ENCODE measurements around the gene SLC3A2. TPM values are rescaled to one million over a fixed set of nuclear protein-coding genes. Genes with fewer than 3 reads are reported as not detected.
"Not testable (repeated sequence)": the region's sequence is repeated elsewhere in the genome, so short reads cannot be mapped to it uniquely, and the experiment has no call there.

SLC3A2 gene
- polyA plus RNA-seq, 3 donors: 209 to 222 (median 211) TPM

GRCh38 chr11:62851807-62852522 is 28.7 kb upstream of the SLC3A2 start:
- DNase-seq (ENCODE audit: low read depth in 3 of 3, low spot score in 2 of 3): no peak

DNA sequence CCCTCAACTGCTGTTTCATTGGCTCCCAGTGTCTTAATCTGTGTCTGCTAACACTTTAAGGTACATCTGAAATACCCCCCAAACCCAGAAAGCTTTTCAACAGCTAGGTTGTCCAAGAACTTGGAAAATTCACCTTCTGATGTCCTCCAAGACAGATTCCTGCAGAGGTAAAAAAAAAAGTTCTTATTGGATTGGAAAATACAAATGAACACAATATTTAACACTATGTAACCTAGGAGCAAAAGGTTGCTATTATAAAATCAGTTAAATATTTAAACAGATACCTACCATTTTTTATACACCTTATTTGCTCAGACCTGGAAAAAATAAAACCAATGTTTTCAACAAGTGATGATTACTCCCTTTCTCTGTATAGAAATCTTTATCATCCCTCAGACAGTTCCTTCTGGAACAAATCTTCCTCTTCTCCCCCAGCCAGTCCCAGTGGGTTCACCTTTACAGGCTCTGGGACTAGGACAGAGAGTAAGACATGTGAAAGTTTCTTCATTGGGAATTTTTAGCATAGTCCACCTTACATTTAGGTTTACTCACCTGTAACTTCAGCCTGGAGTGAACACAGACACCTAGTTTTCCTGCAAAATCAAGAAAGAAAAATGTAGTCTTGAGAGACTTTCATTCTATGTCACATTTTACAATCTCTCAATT is 28.0 kb upstream of the SLC3A2 start:
- no peak for DNase-seq (ENCODE audit: low read depth in 3 of 3, low spot score in 2 of 3)

- no peak for DNase-seq (ENCODE audit: low read depth in 3 of 3, low spot score in 2 of 3)
Observed at GRCh38 chr11:62853279-62853965, 27.3 kb upstream of the SLC3A2 start.

DNA sequence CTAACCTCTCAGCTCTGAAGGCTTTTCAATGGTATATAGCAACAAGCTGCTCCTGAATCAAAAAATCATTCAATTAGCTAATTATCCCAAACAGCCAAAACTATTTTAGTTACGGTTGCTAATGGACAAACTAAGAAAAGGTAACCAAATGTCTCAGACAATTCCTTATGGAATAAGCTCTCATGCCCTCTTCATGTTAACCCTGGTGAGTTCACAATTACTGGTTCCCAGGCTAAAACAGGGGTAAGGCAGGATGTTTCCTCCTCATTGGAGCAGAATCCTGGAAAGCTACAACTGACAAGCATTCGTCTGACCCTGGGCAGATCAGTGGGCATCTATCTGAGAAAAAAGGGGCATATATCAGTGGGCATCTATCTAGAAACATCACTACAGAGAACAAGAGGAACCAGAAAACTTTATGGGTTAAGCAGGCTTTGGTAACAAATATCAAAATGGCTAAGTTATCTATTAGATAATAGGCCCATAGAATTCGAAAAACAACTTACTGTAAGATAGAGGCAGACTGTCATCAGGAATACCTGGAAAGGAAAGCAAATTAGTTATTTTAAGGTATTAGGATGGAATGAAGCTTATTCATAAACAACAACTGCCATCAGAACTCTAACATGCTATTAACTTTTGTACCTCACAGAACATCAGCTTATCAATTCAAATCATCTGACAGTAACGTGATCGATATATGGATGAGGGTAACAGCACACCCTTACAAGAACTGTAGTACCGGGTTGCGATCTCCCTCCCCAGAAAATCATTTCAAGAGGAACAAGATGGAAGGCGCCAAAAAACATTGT is 26.5 kb upstream of the SLC3A2 start:
- no peak for DNase-seq (ENCODE audit: low read depth in 3 of 3, low spot score in 2 of 3)

DNA sequence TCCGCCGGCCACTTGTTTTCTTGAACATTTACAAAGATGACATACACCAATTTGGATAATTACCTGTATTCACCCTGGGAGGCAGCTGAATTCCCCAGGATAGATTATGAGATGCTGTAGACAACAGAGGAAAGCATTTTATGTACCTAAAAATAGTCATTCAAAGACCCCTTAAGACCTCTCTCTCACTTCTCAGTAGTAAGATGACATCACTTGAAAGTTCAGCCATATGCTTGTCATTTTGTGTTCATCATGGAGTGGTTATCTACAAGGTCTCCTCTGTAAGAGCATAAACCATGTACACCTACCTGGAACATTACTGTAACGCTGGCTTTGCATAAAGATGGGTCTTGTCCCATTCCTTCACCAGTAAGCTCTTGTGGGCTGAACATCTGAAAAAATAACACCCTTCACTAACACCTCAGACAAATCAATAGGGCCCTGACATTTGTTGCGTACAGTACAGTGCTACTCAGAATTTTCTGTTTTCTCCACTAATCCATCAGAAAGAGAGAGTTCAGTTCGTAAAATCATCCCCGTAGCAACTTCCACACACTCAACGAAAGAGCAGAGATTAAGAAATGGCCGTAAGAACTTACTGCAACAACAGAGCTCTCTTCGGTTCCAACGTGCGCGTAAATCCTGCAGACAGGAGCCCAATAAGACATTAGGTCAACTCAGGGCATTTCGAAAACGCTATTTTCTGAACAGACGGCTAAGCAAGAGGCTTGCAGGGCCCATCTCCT is 25.7 kb upstream of the SLC3A2 start:
- no peak for DNase-seq (ENCODE audit: low read depth in 3 of 3, low spot score in 2 of 3)

DNA sequence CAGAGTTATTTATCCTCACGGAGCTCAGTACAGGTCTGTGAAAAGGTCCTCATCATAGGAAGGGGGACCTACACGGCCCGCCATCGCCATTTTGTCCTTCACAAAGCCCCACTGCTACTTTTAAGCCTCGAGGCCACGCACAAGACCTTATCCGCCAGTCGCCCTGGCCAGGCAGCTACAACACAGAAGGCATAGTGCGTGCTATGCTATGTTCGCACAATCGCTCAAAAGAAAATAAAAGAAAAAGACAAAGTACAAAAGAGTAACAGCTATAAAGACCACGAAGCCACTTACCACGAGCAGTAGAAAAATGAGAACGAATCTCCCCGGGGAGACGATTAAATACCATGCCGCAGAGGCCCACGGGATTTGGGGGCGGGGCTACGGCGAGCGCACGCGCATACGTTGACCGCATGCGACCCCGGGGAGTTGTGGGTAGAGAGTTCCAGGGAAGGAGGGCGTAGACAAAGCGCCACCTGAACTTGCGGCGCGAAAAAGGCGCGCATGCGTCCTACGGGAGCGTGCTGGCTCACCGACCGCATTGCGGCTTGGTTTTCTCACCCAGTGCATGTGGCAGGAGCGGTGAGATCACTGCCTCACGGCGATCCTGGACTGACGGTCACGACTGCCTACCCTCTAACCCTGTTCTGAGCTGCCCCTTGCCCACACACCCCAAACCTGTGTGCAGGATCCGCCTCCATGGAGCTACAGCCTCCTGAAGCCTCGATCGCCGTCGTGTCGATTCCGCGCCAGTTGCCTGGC is 24.9 kb upstream of the SLC3A2 start:
- peak; percentile 94 to 95 (median 94) for DNase-seq (ENCODE audit: low read depth in 3 of 3, low spot score in 2 of 3)

- DNase-seq (ENCODE audit: low read depth in 3 of 3, low spot score in 2 of 3): no peak
Observed at GRCh38 chr11:62856333-62856895, 24.3 kb upstream of the SLC3A2 start.

DNA sequence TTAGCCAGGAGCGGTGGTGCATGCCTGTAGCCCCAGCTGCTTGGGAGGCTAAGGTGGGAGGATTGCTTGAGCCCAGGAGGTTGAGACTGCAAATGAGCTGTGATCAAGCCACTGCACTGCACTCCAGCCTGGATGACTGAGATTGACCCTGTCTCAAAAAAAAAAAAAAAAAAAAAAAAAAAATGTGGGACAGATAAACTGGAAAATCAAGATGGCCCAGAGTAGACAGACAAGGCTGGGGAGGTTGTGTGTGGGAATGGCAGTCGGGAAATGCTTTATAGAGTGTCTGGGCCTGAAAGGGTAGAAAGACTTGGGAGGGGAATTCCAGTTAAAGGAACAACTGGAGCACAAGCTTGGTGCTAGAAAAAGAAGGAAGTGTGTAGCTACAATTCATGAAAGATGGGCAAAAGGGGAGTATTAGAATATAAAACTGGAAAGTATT is 23.1 kb upstream of the SLC3A2 start:
- no peak for DNase-seq (ENCODE audit: low read depth in 3 of 3, low spot score in 2 of 3)

DNA sequence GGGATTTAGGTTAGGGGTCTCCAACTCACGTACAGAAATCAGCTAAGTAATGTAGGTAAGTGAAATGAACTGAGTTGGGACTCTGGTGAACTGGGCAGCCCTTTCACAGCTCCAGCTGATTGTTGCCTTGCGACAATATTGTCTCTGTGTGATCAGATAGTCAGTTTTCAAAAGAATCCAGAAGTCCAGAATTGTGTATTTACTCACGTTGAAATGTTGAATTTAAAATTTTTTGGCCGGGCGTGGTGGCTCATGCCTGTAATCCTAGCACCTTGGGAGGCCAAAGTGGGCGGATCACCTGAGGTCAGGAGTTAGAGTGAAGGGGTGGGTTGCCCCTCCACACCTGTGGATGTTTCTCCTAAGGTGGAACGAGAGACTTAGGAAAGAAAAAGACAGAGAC is 22.5 kb upstream of the SLC3A2 start:
- DNase-seq (ENCODE audit: low read depth in 3 of 3, low spot score in 2 of 3): no peak

DNA sequence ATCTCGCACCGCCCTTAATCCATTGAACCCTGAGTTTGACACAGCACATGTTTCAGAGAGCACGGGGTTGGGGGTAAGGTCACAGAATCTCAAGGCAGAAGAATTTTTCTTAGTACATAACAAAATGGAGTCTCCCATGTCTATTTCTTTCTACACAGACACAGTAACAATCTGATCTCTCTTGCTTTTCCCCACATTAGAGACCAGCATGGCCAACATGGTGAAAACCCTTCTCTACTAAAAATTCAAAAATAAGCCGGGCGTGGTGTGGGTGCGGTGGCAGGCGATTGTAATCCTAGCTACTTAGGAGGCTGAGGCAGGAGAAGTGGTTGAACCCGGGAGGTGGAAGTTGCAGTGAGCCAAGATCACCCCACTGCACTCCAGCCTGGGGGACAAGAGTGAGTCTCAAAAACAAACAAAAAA is 21.4 kb upstream of the SLC3A2 start:
- not testable (repeated sequence) for DNase-seq (ENCODE audit: low read depth in 3 of 3, low spot score in 2 of 3)

- DNase-seq (ENCODE audit: low read depth in 3 of 3, low spot score in 2 of 3): no peak
Observed at GRCh38 chr11:62860835-62861563, 19.7 kb upstream of the SLC3A2 start.

- DNase-seq (ENCODE audit: low read depth in 3 of 3, low spot score in 2 of 3): not testable (repeated sequence)
Observed at GRCh38 chr11:62861564-62862192, 19.0 kb upstream of the SLC3A2 start.

GRCh38 chr11:62863687-62864335 is 16.9 kb upstream of the SLC3A2 start:
- DNase-seq (ENCODE audit: low read depth in 3 of 3, low spot score in 2 of 3): no peak

GRCh38 chr11:62865635-62866034 is 15.1 kb upstream of the SLC3A2 start:
- DNase-seq (ENCODE audit: low read depth in 3 of 3, low spot score in 2 of 3): no peak

DNA sequence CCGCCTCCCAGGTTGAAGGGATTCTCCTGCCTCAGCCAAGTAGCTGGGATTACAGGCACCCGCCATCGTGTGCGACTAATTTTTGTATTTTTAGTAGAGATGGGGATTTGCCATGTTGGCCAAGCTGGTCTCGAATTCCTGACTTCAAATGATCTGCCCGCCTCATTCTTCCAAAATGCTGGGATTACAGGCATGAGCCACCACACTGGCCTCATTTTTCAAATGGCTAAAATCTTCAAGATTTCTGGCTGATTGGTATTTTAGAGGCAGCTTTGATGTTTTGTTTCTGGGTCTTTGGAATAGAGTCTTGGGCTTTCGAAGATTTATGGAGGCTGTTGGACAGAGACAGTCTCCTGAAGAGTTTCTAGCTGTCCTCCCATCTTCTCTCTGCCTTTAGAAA is 5.8 kb upstream of the SLC3A2 start:
- no peak for DNase-seq (ENCODE audit: low read depth in 3 of 3, low spot score in 2 of 3)

DNA sequence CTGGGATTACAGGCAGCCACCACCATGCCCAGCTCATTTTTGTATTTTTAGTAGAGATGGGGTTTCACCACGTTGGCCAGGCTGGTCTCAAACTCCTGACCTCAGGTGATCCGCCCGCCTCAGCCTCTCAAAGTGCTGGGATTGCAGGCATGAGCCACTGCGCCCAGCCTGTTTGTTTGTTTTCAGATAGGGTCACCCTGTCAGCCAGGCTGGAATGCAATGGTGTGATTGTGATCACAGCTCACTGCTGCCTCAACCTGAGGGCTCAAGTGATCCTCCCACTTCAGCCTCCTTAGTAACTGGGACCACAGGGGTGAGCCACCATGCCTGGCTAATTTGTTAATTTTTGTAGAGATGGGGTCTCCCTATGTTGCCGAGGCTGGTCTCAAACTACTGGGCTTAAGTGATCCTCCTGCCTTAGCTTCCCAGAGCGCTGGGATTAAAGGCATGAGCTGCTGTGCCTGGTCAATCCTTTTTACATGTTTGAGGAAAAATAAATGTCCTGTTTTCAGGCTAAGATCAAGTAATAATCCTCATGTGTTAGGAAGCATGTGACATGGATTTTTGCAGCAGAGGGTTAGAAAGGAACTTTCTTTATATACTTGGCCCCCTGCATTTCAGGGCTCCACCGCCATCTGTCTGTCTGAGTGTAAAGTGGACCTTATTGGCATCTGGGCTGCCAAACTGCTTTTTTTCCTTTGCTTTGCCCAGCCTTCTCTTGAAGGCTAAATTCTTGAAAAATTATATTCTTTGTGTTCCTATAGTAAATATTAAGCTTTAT is 4.8 kb upstream of the SLC3A2 start:
- no peak for DNase-seq (ENCODE audit: low read depth in 3 of 3, low spot score in 2 of 3)

- DNase-seq (ENCODE audit: low read depth in 3 of 3, low spot score in 2 of 3): no peak
Observed at GRCh38 chr11:62876712-62877111, 4.0 kb upstream of the SLC3A2 start.

Data from right renal cortex interstitium (tissue), 3 donors.